Measurements from ENCODE around the gene MAB21L3. TPM values are rescaled to one million over a fixed set of nuclear protein-coding genes. Genes with fewer than 3 reads are reported as not detected.

Gene MAB21L3
- total RNA-seq, 1 experiment from 2014 or later, result 1.4 TPM

DNA sequence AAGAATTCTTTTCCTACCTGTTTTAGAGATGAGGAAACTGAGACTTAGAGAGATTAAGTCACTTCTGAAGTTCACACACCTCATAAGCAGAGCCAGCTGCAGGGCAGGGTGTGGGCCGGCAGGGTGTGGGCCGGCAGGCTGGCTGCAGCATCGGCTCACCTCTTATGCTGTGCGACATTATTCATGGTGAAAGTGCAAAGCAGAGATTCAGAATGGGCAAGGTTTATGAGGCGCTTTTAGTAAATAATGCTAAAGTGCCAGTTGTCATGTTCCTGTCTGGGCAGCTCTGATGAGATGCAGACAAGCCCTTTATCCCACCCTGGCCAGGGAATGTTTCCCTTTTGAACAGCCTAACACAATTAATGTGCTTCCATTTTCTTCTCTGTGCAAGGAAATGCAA lies 14.6 kb downstream of the MAB21L3 start:
- peak; percentile 80 for ATAC-seq

DNA sequence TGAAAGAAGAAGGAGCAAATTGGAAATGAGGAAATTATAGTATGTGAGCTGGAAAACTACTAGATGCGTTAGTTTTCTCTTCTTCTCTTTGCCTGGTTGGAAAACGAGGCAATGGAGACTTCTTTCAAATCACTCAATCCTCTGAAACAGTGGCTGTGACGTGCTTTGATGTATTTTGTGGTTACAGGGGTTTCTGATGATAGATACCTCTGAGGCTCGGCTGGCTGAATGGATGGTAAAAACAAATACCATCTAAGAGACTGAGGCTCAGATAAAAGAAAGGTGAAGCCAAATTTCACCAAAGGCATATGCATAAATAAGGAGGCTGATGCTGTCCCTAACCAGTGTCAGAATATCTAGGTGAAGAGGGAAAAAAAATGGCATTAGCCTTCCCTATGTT lies 15.1 kb downstream of the MAB21L3 start:
- POLR2A ChIA-PET (ENCODE audit: unreplicated experiment), result no interaction called here
- intact Hi-C loops (cut with micrococcal nuclease), result no loop called here
- no peak for TF ChIP-seq EZH2 (IDR thresholded peaks at IDR 0.05; ENCODE audit: low read length, unreplicated experiment)
- no peak for TF ChIP-seq EZH2phosphoT487 (IDR thresholded peaks at IDR 0.05; ENCODE audit: borderline replicate concordance, low read length)
- TF ChIP-seq, protein P1, sequence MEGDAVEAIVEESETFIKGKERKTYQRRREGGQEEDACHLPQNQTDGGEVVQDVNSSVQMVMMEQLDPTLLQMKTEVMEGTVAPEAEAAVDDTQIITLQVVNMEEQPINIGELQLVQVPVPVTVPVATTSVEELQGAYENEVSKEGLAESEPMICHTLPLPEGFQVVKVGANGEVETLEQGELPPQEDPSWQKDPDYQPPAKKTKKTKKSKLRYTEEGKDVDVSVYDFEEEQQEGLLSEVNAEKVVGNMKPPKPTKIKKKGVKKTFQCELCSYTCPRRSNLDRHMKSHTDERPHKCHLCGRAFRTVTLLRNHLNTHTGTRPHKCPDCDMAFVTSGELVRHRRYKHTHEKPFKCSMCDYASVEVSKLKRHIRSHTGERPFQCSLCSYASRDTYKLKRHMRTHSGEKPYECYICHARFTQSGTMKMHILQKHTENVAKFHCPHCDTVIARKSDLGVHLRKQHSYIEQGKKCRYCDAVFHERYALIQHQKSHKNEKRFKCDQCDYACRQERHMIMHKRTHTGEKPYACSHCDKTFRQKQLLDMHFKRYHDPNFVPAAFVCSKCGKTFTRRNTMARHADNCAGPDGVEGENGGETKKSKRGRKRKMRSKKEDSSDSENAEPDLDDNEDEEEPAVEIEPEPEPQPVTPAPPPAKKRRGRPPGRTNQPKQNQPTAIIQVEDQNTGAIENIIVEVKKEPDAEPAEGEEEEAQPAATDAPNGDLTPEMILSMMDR (conservative IDR thresholded peaks at IDR 0.05; ENCODE audit: low read depth, low read length), result no peak

More for the DNA sequence above, 14.6 kb downstream of the MAB21L3 start:
- peaks cover 38% of the 10 kb centered on the region for H3K4me1 ChIP-seq (ENCODE audit: insufficient read depth, low read length)
- no TSS peak for BruUV-seq (replicated peaks)
- H3K27ac ChIP-seq (ENCODE audit: low read length), result no peak overlapping the region
- DNase-seq, result peak; percentile 53
- H3K4me2 ChIP-seq (ENCODE audit: low read length), result peak overlapping the region; percentile 56
- H3K4me3 ChIP-seq (ENCODE audit: low read length), result 0 out of 2 replicates have a peak overlapping the region, but pooled peaks have one; percentile 11
- CTCF ChIA-PET, result no interaction called here
- H3K9ac ChIP-seq (ENCODE audit: low read length), result no peak overlapping the region
- intact Hi-C loops (cut with micrococcal nuclease), result no loop called here
- POLR2A ChIA-PET (ENCODE audit: unreplicated experiment), result no interaction called here
- no peaks in the 10 kb centered on the region for H3K79me2 ChIP-seq (ENCODE audit: low read length)
- H3F3A ChIP-seq (ENCODE audit: low read length, unreplicated experiment), result peaks cover 4% of the 10 kb centered on the region
- no peaks in the 10 kb centered on the region for H3K36me3 ChIP-seq (ENCODE audit: low read depth, low read length)
- H4K20me1 ChIP-seq (ENCODE audit: low read length), result no peaks in the 10 kb centered on the region
- H3K27me3 ChIP-seq (ENCODE audit: low read length), result no peaks in the 10 kb centered on the region
- no peaks in the 10 kb centered on the region for H3K9me3 ChIP-seq (ENCODE audit: low read length)
- H3K9me2 ChIP-seq (replicated peaks; ENCODE audit: low read length), result no peaks in the 10 kb centered on the region
- peak overlapping the region; percentile 54; the same call in 1 of the 2 replicates for H2AFZ ChIP-seq (ENCODE audit: low read length)
- TF ChIP-seq EZH2phosphoT487 (IDR thresholded peaks at IDR 0.05; ENCODE audit: borderline replicate concordance, low read length) (no peak), EZH2 (IDR thresholded peaks at IDR 0.05; ENCODE audit: low read length, unreplicated experiment) (no peak)
- TF ChIP-seq, protein P1 (conservative IDR thresholded peaks at IDR 0.05; ENCODE audit: low read depth, low read length), result 0 out of 2 replicates have a peak, but pooled peaks have one; percentile 18

DNA sequence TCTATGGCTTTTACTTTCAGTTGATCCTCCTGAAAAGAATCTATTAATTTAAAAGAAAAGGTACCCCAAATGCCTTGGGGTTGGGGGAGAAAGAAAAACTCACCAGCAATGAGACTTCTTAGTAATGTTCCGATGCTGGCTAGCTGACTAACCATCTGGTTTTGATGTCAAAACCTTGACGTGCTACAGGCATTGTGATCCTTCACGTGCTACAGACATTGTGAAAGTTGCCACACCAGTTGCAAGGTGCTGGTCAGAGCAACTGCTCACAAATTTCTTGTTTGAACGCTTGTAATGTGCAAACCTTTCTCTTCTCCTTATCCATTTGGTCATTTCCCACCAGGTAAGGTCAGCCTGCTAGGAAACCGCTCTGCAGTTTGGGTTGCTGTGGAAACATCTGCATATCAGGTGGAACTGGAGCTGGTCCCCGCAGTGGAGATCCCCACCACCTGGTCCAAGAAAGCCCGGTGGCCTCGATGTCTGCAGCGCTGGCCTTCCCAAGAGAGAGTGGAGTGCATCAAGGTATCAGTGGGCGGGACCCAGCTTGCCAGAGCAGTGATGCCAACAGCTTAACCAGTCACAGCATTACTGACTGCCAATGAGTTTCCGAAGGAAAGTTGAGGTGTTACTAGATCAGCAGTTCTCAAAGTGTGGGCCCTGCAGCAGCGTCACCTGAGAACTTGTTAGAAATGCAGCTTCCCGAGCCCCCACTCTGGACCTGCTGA lies 16.1 kb downstream of the MAB21L3 start:
- no peak overlapping the region for H3K4me2 ChIP-seq (ENCODE audit: low read length)
- ATAC-seq, result no peak

More for the DNA sequence above, 15.1 kb downstream of the MAB21L3 start:
- Histone ChIP-seq H3K4me2 (ENCODE audit: low read length) (peak overlapping the region; percentile 56), H3K9me3 (ENCODE audit: low read length) (no peaks in the 10 kb centered on the region), H4K20me1 (ENCODE audit: low read length) (no peaks in the 10 kb centered on the region), H3K9me2 (replicated peaks; ENCODE audit: low read length) (no peaks in the 10 kb centered on the region), H3K27ac (ENCODE audit: low read length) (no peak overlapping the region), H3K79me2 (ENCODE audit: low read length) (no peaks in the 10 kb centered on the region), H3K27me3 (ENCODE audit: low read length) (no peaks in the 10 kb centered on the region), H3F3A (ENCODE audit: low read length, unreplicated experiment) (peaks cover 4% of the 10 kb centered on the region), H3K9ac (ENCODE audit: low read length) (no peak overlapping the region), H2AFZ (ENCODE audit: low read length) (peak overlapping the region; percentile 54; the same call in 1 of the 2 replicates), H3K36me3 (ENCODE audit: low read depth, low read length) (no peaks in the 10 kb centered on the region), H3K4me3 (ENCODE audit: low read length) (no peak overlapping the region), H3K4me1 (ENCODE audit: insufficient read depth, low read length) (peaks cover 38% of the 10 kb centered on the region)
- CTCF ChIA-PET, result no interaction called here
- DNase-seq, result no peak
- BruUV-seq (replicated peaks), result no TSS peak
- no peak for ATAC-seq

More for the DNA sequence above, 16.1 kb downstream of the MAB21L3 start:
- H3K9me3 ChIP-seq (ENCODE audit: low read length), result no peaks in the 10 kb centered on the region
- DNase-seq, result no peak
- ChIA-PET POLR2A (ENCODE audit: unreplicated experiment) (no interaction called here), CTCF (no interaction called here)
- peaks cover 33% of the 10 kb centered on the region for H3K4me1 ChIP-seq (ENCODE audit: insufficient read depth, low read length)
- intact Hi-C loops (cut with micrococcal nuclease), result no loop called here
- no TSS peak for BruUV-seq (replicated peaks)
- TF ChIP-seq, protein P1 (conservative IDR thresholded peaks at IDR 0.05; ENCODE audit: low read depth, low read length), result no peak
- TF ChIP-seq EZH2phosphoT487 (IDR thresholded peaks at IDR 0.05; ENCODE audit: borderline replicate concordance, low read length) (no peak), EZH2 (IDR thresholded peaks at IDR 0.05; ENCODE audit: low read length, unreplicated experiment) (no peak)
- peaks cover 4% of the 10 kb centered on the region for H3F3A ChIP-seq (ENCODE audit: low read length, unreplicated experiment)
- no peaks in the 10 kb centered on the region for H3K27me3 ChIP-seq (ENCODE audit: low read length)
- H3K9me2 ChIP-seq (replicated peaks; ENCODE audit: low read length), result no peaks in the 10 kb centered on the region
- H3K79me2 ChIP-seq (ENCODE audit: low read length), result no peaks in the 10 kb centered on the region
- H3K9ac ChIP-seq (ENCODE audit: low read length), result no peak overlapping the region
- H2AFZ ChIP-seq (ENCODE audit: low read length), result no peak overlapping the region
- no peak overlapping the region for H3K27ac ChIP-seq (ENCODE audit: low read length)
- H4K20me1 ChIP-seq (ENCODE audit: low read length), result no peaks in the 10 kb centered on the region
- H3K36me3 ChIP-seq (ENCODE audit: low read depth, low read length), result no peaks in the 10 kb centered on the region
- no peak overlapping the region for H3K4me3 ChIP-seq (ENCODE audit: low read length)

All from PC-3 (cell line).